GM19025 (cell line): ENCODE data around the gene CEP290.
A peak's percentile ranks its signal among the peaks of the same experiment; 100 is the strongest.
"Not testable (repeated sequence)": the region's sequence is repeated elsewhere in the genome, so short reads cannot be mapped to it uniquely, and the experiment has no call there.

Experiments
- ATAC-seq: cut with Tn5 transposase; IDR thresholded peaks from one replicate; pipeline ENCODE4 v1.9.1; 2021; ENCODE audit warnings: mild to moderate bottlenecking, low read depth, moderate library complexity; ENCODE audit not compliant: unreplicated experiment

The CEP290 gene

GRCh38 chr12:88144037-88144436 is 2.1 kb upstream of the CEP290 start:
- ATAC-seq, result no peak

DNA sequence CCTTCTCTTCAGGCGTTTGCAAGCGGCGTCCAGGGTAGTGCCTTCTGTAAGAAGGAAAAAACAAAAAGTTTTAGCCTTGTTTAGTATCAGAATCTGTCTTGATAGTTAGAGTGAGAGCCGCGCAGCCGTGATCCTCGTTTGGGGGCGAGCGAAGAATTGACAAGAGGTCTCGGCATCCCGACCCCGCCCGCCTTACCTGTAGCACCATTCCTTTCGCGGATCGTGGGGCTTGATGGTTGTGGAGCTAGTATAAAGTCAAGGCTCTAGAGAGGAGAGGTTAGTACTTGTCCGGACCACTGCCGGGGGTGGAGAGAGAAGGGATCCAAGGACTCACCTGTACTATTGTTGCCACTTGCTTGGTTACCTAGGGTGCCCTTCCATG is 713 bp upstream of the CEP290 start:
- no peak for ATAC-seq

DNA sequence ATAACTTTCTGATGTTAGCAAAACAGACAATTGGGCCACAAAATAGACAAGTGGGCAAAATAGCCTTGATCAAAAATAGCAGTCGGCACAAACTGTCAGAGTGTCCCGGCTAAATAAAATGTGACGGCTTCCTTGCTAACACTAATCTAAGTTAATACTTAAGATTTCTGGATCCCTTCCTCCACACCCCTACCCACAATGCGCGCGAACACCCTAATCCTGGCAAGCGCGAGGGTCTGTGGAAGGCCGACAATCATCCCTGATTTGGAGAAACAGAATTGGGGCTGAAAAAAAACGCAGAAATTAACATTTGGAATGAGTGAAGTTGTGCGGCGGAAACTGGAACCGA is 489 bp downstream of the CEP290 start:
- no peak for ATAC-seq

GRCh38 chr12:88139711-88140110 is 2.2 kb downstream of the CEP290 start:
- not testable (repeated sequence) for ATAC-seq

- not testable (repeated sequence) for ATAC-seq
Measured at GRCh38 chr12:88133181-88133580, 8.7 kb downstream of the CEP290 start.

DNA sequence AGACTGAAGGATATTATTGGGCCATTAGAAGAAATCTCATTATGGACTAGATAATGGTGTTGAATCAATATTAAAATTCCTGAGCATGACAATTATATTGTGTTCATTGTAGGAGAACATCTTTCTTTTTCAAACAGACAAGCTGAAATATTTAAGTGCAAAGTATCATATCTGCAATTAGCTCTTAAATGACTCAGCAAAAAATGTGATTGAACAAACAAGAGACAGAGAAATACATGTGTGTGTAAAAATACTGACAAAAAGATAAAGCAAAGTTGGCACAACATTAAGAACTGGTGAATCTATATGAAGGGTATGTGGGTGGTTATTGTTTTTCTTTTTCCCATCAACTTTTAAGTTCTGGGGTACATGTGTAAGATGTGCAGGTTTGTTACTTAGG is 9.5 kb downstream of the CEP290 start:
- ATAC-seq, result no peak

DNA sequence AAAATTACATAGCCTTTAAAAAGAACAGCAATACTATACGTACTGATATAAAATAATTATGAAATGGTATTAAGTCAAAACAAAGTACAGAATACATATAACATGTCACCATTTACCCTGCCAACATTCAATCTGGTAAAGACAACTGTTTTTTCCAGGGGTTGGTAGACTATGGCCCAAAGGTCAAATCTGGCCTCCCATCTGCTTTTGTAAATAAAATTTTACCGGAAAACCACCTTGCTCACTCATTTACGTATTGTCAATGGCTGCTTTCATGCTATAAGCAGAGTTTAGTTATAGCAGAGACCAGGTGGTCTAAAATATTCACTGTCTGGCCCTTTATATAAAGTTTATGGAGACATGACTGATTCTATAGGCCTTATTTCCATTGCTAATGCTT is 14.0 kb downstream of the CEP290 start:
- ATAC-seq, result no peak

DNA sequence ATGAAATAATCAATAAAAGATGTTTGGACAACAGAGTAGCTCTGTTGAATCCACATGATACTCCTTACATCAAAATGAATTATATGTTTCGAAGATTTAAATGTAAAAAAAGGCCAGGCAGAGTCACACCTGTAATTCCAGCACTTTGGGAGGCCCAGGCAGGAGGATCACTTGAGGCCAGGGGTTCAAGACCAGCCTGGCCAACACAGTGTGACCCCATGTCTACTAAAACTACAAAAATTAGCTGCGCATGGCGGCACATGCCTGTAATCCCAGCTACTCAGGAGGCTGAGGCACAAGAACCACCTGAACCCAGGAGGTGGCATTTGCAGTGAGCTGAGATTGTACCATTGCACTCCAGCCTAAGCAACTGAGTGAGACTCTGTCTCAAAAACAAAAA is 14.8 kb downstream of the CEP290 start:
- no peak for ATAC-seq

DNA sequence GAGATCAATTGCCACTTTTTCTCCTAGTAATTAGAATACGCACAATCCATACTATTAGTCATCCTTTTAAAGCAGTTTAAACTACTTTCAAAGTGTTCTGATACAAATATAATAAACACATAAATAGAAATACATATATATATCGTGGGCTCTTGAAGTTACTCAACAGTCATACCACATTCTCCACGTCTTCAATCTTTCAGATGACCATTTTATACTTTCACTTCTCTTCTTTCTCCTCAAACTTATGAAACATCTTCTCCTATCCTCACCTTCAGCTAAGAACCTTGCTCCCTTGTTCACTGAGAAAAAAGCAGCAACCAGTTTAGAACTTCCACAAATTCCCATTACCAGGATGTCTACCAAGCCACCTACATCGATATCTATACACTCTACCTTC is 19.2 kb downstream of the CEP290 start:
- no peak for ATAC-seq

DNA sequence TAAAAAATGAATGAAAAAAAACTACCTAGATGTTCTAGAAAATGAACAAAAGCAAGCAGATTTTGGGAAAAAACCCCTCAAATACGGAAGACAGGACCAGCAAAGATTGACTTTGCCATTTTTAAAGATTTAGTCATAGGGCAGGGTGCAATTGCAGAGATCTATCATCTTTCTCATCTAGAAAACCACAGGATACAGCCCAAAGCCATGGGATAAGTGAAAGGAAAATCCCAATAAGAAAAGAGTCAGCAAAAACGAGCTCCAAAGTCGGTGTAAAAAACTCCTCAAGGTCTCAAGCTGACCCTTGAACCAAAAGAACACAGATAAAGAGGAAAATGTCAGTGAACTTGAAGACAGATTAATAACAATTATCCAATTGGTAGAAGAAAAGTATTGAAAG is 28.0 kb downstream of the CEP290 start:
- no peak for ATAC-seq

DNA sequence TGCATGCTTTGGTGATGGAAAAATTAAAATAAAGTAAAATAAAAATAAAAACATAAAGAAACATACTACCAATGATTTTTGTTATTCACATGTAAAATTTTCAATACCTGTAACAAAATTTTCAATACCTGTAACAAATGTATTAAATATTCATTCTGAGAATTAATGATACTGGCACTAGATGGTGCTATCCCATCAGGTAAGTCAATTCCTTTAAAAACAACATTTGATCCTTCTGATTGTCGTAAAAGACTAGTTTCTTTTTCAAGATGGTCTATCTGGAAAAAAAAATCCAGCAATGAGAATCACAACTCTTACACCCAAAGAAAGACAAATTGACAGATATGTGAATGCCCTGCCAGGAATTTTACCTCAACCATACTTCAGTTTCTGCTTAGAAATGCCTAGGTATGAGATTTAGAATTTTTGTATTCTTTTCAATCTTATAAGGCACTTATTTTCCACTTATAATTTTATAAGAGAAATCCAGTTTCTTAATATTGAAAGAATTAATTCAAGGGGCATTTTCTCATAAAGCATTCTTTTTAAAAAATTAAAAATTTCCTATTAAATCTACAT is 30.7 kb downstream of the CEP290 start:
- no peak for ATAC-seq

DNA sequence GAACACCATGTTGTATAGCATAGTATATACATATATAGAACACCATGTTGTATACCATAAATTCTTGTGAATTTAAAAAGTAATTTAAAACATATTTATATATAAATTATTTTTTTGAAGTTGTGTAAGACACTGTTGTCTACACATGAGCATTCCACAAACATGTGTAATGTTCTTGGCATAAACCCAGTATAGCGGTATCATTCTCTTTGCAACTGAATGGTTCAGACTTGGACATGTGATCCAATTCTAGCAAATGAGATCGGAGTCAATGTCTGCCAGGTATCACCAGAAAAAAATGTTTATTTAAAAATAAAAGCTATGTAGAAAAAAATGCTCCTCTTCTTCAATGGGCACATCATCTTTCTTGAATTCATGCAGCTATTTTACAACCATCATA is 33.9 kb downstream of the CEP290 start:
- ATAC-seq, result no peak

DNA sequence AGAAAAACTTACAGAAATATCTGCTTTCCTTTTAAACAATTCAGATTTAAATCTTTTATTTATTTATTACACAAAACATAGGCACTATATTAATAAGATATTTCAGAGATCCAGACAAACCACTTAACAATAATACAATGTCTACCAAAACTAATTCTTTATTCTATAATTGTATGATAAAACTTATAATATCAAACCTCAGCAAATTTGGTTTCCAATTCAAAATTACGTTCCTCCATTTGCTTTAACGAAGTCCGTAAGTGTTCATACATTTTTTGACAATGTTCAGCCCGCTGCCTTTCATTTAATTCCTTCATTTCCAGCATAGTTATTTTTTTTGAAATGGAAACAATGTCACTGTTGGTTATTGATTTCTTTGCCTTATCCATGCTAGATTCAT is 48.3 kb downstream of the CEP290 start:
- no peak for ATAC-seq

DNA sequence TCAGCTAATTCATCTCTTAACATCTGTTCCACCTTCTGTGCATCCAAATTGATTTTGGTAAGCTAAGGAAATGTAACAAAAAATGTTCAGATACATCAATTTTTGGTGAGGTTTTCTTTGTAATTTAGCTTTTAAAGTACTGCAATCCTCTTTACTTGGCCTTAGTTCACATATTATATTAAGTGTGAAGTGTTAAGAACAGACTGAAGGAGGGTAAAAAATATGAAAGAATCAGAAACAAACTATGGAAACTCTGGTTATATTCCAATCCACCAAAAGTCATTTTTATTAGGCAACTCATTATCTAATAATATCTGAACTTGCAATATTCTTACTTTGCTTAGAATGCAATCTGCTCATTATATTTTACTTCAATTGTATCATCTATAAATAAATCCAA is 49.1 kb downstream of the CEP290 start:
- ATAC-seq, result no peak

DNA sequence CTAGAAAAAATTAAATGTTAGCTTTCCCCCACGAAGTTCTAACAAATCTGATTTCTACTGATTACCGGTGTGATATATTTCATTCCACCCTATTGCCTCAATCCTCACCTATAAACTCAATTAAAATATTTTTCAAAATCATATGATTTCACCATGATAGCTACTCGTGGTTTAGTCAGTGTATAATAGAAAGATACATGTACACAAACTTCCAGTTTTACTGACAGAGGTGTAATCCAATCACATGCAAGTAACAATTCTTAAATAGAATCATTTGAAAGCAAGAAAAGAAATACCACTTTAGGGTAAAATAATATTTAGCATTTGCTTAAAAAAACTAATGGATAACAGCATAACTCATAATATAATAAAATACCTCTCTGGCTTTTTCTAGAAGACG is 57.7 kb downstream of the CEP290 start:
- no peak for ATAC-seq

- no peak for ATAC-seq
Measured at GRCh38 chr12:88083634-88084033, 58.3 kb downstream of the CEP290 start.

DNA sequence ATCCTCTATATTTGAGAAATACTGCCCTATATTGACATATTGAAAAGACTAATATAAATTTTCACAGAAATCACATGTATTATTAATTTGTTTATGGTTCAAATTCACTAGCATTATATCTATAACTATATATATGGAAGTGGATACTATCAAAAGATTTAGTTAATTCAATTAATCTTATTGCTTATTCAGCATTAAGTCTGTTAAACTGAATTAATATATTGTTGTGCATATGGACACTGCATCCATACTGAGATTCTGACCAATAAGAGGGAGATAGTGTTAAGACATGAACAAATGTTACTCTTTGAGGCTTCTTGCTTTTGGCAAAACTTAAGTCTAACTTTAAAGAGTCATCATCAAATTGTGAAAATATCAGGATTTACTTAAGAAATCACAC is 60.6 kb downstream of the CEP290 start:
- ATAC-seq, result no peak

- ATAC-seq, result no peak
Measured at GRCh38 chr12:88067301-88067700, 74.6 kb downstream of the CEP290 start.

- ATAC-seq, result peak; percentile 68
Measured at GRCh38 chr12:88063375-88063774, 78.5 kb downstream of the CEP290 start.

DNA sequence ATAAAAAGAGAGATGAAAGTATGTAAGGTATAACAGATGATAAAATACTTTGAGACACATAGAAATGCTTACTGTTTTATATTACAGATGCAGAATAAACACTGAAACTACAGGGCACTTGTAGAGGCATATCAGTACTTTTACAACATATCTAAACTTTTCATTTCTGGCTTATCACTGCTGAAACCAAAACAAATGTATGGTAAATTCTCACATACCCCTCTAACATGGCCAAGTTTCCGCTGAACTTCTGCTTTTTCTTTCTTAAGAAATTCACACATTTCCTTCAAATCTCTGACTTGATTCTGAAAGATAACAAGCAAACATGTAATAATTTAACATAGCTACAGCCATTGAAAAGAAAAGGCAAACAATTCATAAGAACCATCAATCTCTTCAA is 79.4 kb downstream of the CEP290 start:
- ATAC-seq, result no peak

- ATAC-seq, result no peak
Measured at GRCh38 chr12:88058719-88059077, 83.2 kb downstream of the CEP290 start.

DNA sequence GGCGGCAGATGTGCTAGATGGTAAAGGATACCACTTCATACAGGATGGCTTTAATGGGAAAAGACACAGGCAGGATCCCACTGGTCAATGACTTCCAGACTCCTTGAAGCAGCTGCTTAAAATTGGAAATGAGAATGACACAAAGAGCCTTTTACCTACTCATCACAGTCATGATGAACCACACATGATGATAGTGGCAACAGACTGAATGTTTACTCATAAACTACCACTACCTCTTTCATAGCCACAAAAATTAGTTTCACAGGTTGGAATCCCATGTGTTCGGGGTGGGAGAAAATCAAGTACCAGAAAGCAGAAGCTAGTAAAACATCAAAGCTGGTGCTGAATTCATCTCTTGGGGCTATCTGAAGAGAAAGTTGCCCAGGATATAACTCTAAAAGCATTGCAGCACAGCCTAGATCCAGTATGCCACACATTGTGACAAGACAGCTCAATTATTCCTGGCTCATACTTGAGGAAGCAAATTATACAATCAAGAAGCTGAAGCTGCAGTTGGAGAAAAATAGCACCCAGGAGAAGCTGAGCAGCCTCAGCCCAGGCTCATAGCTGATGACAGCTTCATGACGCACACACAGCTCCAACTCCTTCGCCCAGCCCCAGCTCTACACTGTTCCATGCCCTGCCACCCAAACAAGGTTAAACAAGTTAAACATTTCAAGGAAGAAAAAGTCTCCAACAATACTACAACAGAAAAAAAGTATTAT is 83.7 kb downstream of the CEP290 start:
- no peak for ATAC-seq

GRCh38 chr12:88056571-88056970 is 85.3 kb downstream of the CEP290 start:
- no peak for ATAC-seq
